K562 (cell line): Measurements from ENCODE around the gene NDUFS8.

Experiments
- CTCF ChIP-seq, 3 experiments: IDR thresholded peaks in 2 of 3; conservative IDR thresholded peaks in 1 of 3; 2 replicates each; pipeline ENCODE4 v1.5.1; 2011 to 2012; ENCODE audit warnings: low read length in 3 of 3, mild to moderate bottlenecking in 3 of 3, control low read depth in 2 of 3, improper control_type of control experiment in 1 of 3, inconsistent platforms in 1 of 3, low read depth in 1 of 3, mixed read lengths in 1 of 3, moderate library complexity in 1 of 3; ENCODE audit not compliant: insufficient read depth in 2 of 3
- MAX ChIP-seq: sonication (generic); formaldehyde crosslinking; IDR thresholded peaks from 2 replicates; pipeline ENCODE4 v1.9.0; 2022; ENCODE audit warnings: mild to moderate bottlenecking, missing genetic modification reagents
- NR3C1 ChIP-seq: sonication (generic); formaldehyde crosslinking; IDR thresholded peaks from 2 replicates; pipeline ENCODE4 v1.8.1; 2022; ENCODE audit warnings: missing genetic modification reagents
- PHF20 ChIP-seq: fragments of 450-650 bp; IDR thresholded peaks from 2 replicates; pipeline ENCODE4 v1.6.1; 2018; ENCODE audit not compliant: partially characterized antibody
- POLR2A ChIP-seq: fragments of 450-650 bp; conservative IDR thresholded peaks from 2 replicates; pipeline ENCODE4 v1.6.1; 2016
- POLR2AphosphoS5 ChIP-seq: IDR thresholded peaks from 2 replicates; pipeline ENCODE4 v1.6.1; 2011; ENCODE audit warnings: mild to moderate bottlenecking, low read depth, low read length, moderate library complexity; ENCODE audit not compliant: control insufficient read depth, insufficient read depth
- SIX5 ChIP-seq, 2 experiments: IDR thresholded peaks; 2 replicates each; pipeline ENCODE4 v1.6.1; 2011; ENCODE audit warnings: low read length in 2 of 2, borderline replicate concordance in 1 of 2, low read depth in 1 of 2, mild to moderate bottlenecking in 1 of 2, moderate library complexity in 1 of 2; ENCODE audit not compliant: insufficient read depth in 1 of 2
- SRSF9 ChIP-seq: fragments of 200-400 bp; formaldehyde crosslinking; IDR thresholded peaks from 2 replicates; pipeline ENCODE4 v1.6.1; 2017; ENCODE audit warnings: low read depth, low read length, borderline replicate concordance
- TAF1 ChIP-seq: IDR thresholded peaks from 2 replicates; pipeline ENCODE4 v1.6.1; 2011; ENCODE audit warnings: mild to moderate bottlenecking, low read length, moderate library complexity; ENCODE audit not compliant: insufficient read depth, control insufficient read depth, severe bottlenecking; ENCODE audit errors: extremely low read depth
- ZC3H4 ChIP-seq: sonication (generic); formaldehyde crosslinking; IDR thresholded peaks from 2 replicates; pipeline ENCODE4 v1.9.0; 2021; ENCODE audit warnings: missing genetic modification reagents, borderline replicate concordance

- TF ChIP-seq PHF20, result no peak
- TF ChIP-seq POLR2A, result no peak
- no peak for TF ChIP-seq TAF1
- no peak for TF ChIP-seq POLR2AphosphoS5
- TF ChIP-seq SIX5 (IDR thresholded peaks at IDR 0.05; ENCODE audit: borderline replicate concordance in 1 of 2, insufficient read depth in 1 of 2, low read depth in 1 of 2, low read length in 2 of 2), result no peak
- no peak for TF ChIP-seq ZC3H4 (CRISPR knock-in tag)
- no peak for TF ChIP-seq NR3C1 (CRISPR knock-in tag)
- no peak for TF ChIP-seq CTCF (IDR thresholded peaks at IDR 0.05 in 2 of 3, conservative IDR thresholded peaks at IDR 0.05 in 1 of 3; ENCODE audit: insufficient read depth in 2 of 3, low read depth in 1 of 3, low read length in 3 of 3)
- TF ChIP-seq SRSF9, result no peak
- no peak for TF ChIP-seq MAX
These were observed 41.0 kb downstream of the NDUFS8 start for GRCh38 chr11:68071281-68072048.
